Transverse colon (tissue), 4 donors: ENCODE data around the gene OSBPL6.

Experiments used
- CTCF ChIP-seq, 5 experiments: fragments of 200-600 bp in 3 of 5; fragments of 450-650 bp in 2 of 5; sonication (generic) in 3 of 5; IDR thresholded peaks; 1 replicate in 2 of 5; 2 replicates in 3 of 5; pipeline ENCODE4 v1.5.1; 2016 to 2017; ENCODE audit warnings: antibody characterized with exemption in 5 of 5, inconsistent platforms in 3 of 5, mild to moderate bottlenecking in 2 of 5, moderate library complexity in 1 of 5
- POLR2A ChIP-seq: fragments of 450-650 bp; IDR thresholded peaks from one replicate; pipeline ENCODE4 v1.6.1; 2016; ENCODE audit warnings: antibody characterized with exemption, mild to moderate bottlenecking, moderate library complexity
- POLR2AphosphoS5 ChIP-seq, 3 donors: sonication (generic); formaldehyde crosslinking; IDR thresholded peaks; one replicate each; pipeline ENCODE4 v1.6.1; 2016; ENCODE audit warnings: antibody characterized with exemption in 3 of 3

DNA sequence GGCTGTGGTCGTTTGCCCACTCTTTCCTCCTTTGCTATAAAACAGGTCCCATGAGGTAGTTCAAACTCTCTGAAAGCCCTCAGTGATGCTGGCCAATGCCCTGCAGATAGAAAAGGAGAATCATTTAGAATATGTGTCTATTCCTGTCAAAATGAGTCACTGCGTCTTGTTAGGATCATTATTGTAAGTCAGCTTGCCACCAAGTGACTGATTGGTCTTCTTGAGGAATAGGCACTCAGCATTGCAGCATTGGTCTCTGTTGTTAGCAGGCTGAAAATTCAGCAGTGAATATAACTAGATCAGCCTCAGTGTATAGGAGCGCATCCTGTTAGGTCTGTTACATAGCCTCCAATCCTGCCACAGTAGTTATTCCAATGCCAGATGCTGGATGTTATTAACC, 227.8 kb downstream of the OSBPL6 start:
- no peak for TF ChIP-seq CTCF (IDR thresholded peaks at IDR 0.05)
- TF ChIP-seq POLR2A = no peak
- no peak for TF ChIP-seq POLR2AphosphoS5 (IDR thresholded peaks at IDR 0.05)
